Lung (tissue), 12 donors: Measurements from ENCODE around the gene TMEM259. TPM values are rescaled to one million over a fixed set of nuclear protein-coding genes. Genes with fewer than 3 reads are reported as not detected.
A peak's percentile ranks its signal among the peaks of the same experiment; 100 is the strongest.

Experiments
- ATAC-seq: fragments of 200-7000 bp; cut with Tn5 transposase; one replicate; pipeline ENCODE4 v1.9.1; 2020; ENCODE audit warnings: moderate number of reproducible peaks; ENCODE audit not compliant: insufficient read depth, low FRiP score
- DNase-seq, 3 donors: peaks; one replicate each; pipeline ENCODE4 v3.0.0-alpha.2; 2013 to 2017
- H3K27ac ChIP-seq, 2 donors: one replicate each; pipeline ENCODE4 v1.5.1; 2013; ENCODE audit warnings: mild to moderate bottlenecking in 2 of 2, moderate library complexity in 2 of 2, control low read depth in 1 of 2, inconsistent platforms in 1 of 2, low read depth in 1 of 2, low read length in 1 of 2
- H3K27me3 ChIP-seq, 3 donors: one replicate each; pipeline ENCODE4 v1.5.1; 2013; ENCODE audit warnings: low read length in 2 of 3; ENCODE audit not compliant: control insufficient read depth in 3 of 3, insufficient read depth in 3 of 3
- H3K36me3 ChIP-seq, 4 donors: one replicate each; pipeline ENCODE4 v1.5.1; 2013; ENCODE audit warnings: low read length in 4 of 4, mild to moderate bottlenecking in 1 of 4, moderate library complexity in 1 of 4; ENCODE audit not compliant: control insufficient read depth in 4 of 4, insufficient read depth in 4 of 4
- H3K4me1 ChIP-seq, 5 donors: one replicate each; pipeline ENCODE4 v1.5.1; 2013; ENCODE audit warnings: low read length in 5 of 5, mild to moderate bottlenecking in 2 of 5, moderate library complexity in 1 of 5; ENCODE audit not compliant: control insufficient read depth in 5 of 5, insufficient read depth in 5 of 5
- H3K4me3 ChIP-seq: one replicate; pipeline ENCODE4 v1.5.1; 2013; ENCODE audit warnings: mild to moderate bottlenecking, control low read depth, moderate library complexity
- H3K9ac ChIP-seq, 2 donors: one replicate each; pipeline ENCODE4 v1.5.1; 2013; ENCODE audit warnings: low read length in 2 of 2, control low read depth in 1 of 2; ENCODE audit not compliant: insufficient read depth in 1 of 2
- H3K9me3 ChIP-seq, 4 donors: one replicate each; pipeline ENCODE4 v1.5.1; 2013; ENCODE audit warnings: low read length in 3 of 4, mild to moderate bottlenecking in 1 of 4, moderate library complexity in 1 of 4; ENCODE audit not compliant: control insufficient read depth in 4 of 4, insufficient read depth in 3 of 4
- CTCF ChIP-seq: IDR thresholded peaks from 2 replicates; pipeline ENCODE4 v1.5.1; 2012; ENCODE audit warnings: mild to moderate bottlenecking; ENCODE audit errors: control extremely low read depth, extremely low read depth
- WGBS, 2 donors: extraction: QIAGEN DNeasy Blood & Tissue Kit; methylation state at CpG; one replicate each; pipeline ENCODE4 v1.1.7; 2013; 5-methylcytosine and 5-hydroxymethylcytosine counted together
- polyA plus RNA-seq, 2 donors: library from polyadenylated mRNA; stranded (reverse); fragments of 200-250 nt; gene quantifications; one replicate each; pipeline ENCODE4 v1.2.1, GENCODE V29; 2013
- total RNA-seq, 2 donors: library from RNA; depleted of rRNA in 1 of 2; stranded (reverse); fragments of >200 nt in 1 of 2; gene quantifications; one replicate each; pipeline ENCODE4 v1.2.1, GENCODE V29; 2014 to 2021
- donor health status: control.
- donor health status: control.
- donor health status: Bipolar disorder and iron deficiency.
- donor health status: healthy.
- donor health status: DM: yes; HTN: yes; CAD: no.

TMEM259 gene
- total and polyA plus RNA-seq, 4 donors: 61.1 to 262 (median 195) TPM

GRCh38 chr19:1009041-1009980 is 11.6 kb downstream of the TMEM259 start:
- no peak for TF ChIP-seq CTCF
- DNase-seq: peak; percentile 87 to 95 (median 89)
- Histone ChIP-seq H3K4me3 (no peak overlapping the region), H3K27ac (peak overlapping the region in 1 of 2 donors; percentile 8), H3K9ac (no peak overlapping the region), H3K4me1 (peaks cover 0 to 27% (median 0%) of the 10 kb centered on the region in 5 donors), H3K36me3 (peaks cover 3 to 61% (median 18%) of the 10 kb centered on the region in 4 donors), H3K9me3 (peaks cover 0 to 2% (median 0%) of the 10 kb centered on the region in 4 donors), H3K27me3 (no peaks in the 10 kb centered on the region)
- ATAC-seq: peak; percentile 22
- 81 to 85% methylated on average over 85 to 92 of the region's 92 CpGs for WGBS, 2 donors

GRCh38 chr19:1008268-1009040 is 12.5 kb downstream of the TMEM259 start:
- Histone ChIP-seq H3K9ac (no peak overlapping the region), H3K27ac (no peak overlapping the region), H3K27me3 (no peaks in the 10 kb centered on the region), H3K9me3 (peaks cover 0 to 2% (median 0%) of the 10 kb centered on the region in 4 donors), H3K4me3 (no peak overlapping the region), H3K4me1 (peaks cover 0 to 27% (median 0%) of the 10 kb centered on the region in 5 donors), H3K36me3 (peaks cover 3 to 52% (median 17%) of the 10 kb centered on the region in 4 donors)
- DNase-seq (no peak), ATAC-seq (no peak)
- TF ChIP-seq CTCF: no peak
- WGBS, 2 donors: 93 to 95% methylated on average over 44 to 45 of the region's 45 CpGs

GRCh38 chr19:1007399-1008251 is 13.3 kb downstream of the TMEM259 start:
- peaks cover 0 to 44% (median 14%) of the 10 kb centered on the region in 4 donors for H3K36me3 ChIP-seq
- H3K4me3 ChIP-seq: no peak overlapping the region
- 96 to 98% methylated on average over 68 to 73 of the region's 73 CpGs for WGBS, 2 donors

More at GRCh38 chr19:1007399-1008251, 13.3 kb downstream of the TMEM259 start:
- Histone ChIP-seq H3K9ac (no peak overlapping the region), H3K9me3 (peaks cover 0 to 2% (median 0%) of the 10 kb centered on the region in 4 donors), H3K27ac (no peak overlapping the region), H3K27me3 (no peaks in the 10 kb centered on the region), H3K4me1 (peaks cover 0 to 27% (median 0%) of the 10 kb centered on the region in 5 donors)
- DNase-seq (no peak), ATAC-seq (no peak)
- no peak for TF ChIP-seq CTCF
